Measurements from ENCODE around the gene ZNF385B. TPM values are rescaled to one million over a fixed set of nuclear protein-coding genes. Genes with fewer than 3 reads are reported as not detected.
A peak's percentile ranks its signal among the peaks of the same experiment; 100 is the strongest.

The ZNF385B gene
- total and polyA plus RNA-seq, 4 donors, result 13.5 to 70.8 (median 45.2) TPM

- no peak for ATAC-seq (ENCODE audit: insufficient read depth, low FRiP score)
- no peaks in the 10 kb centered on the region for H3K9me3 ChIP-seq (ENCODE audit: control insufficient read depth in 4 of 4, insufficient read depth in 3 of 4, low read length in 3 of 4)
- no peaks in the 10 kb centered on the region for H3K27me3 ChIP-seq (ENCODE audit: control insufficient read depth in 3 of 3, insufficient read depth in 3 of 3, low read length in 2 of 3)
- no peak overlapping the region for H3K9ac ChIP-seq (ENCODE audit: insufficient read depth in 1 of 2, low read length in 2 of 2)
- H3K4me3 ChIP-seq, result no peak overlapping the region
- H3K4me1 ChIP-seq (ENCODE audit: control insufficient read depth in 5 of 5, insufficient read depth in 5 of 5, low read length in 5 of 5), result peaks cover 0 to 2% (median 0%) of the 10 kb centered on the region in 5 donors
- no peak for TF ChIP-seq CTCF (IDR thresholded peaks at IDR 0.05; ENCODE audit: control extremely low read depth, extremely low read depth)
- no peak overlapping the region for H3K27ac ChIP-seq (ENCODE audit: low read depth in 1 of 2, low read length in 1 of 2)
- DNase-seq, result no peak
- H3K36me3 ChIP-seq (ENCODE audit: control insufficient read depth in 4 of 4, insufficient read depth in 4 of 4, low read length in 4 of 4), result no peaks in the 10 kb centered on the region
- 53 to 57% methylated on average over 1 of the region's 1 CpG for WGBS, 2 donors
These were observed 166.4 kb downstream of the ZNF385B start for GRCh38 chr2:179694963-179695362.

GRCh38 chr2:179692610-179693009, 168.8 kb downstream of the ZNF385B start:
- Histone ChIP-seq H3K9ac (ENCODE audit: insufficient read depth in 1 of 2, low read length in 2 of 2) (no peak overlapping the region), H3K27ac (ENCODE audit: low read depth in 1 of 2, low read length in 1 of 2) (no peak overlapping the region), H3K4me3 (no peak overlapping the region), H3K27me3 (ENCODE audit: control insufficient read depth in 3 of 3, insufficient read depth in 3 of 3, low read length in 2 of 3) (no peaks in the 10 kb centered on the region), H3K9me3 (ENCODE audit: control insufficient read depth in 4 of 4, insufficient read depth in 3 of 4, low read length in 3 of 4) (no peaks in the 10 kb centered on the region), H3K36me3 (ENCODE audit: control insufficient read depth in 4 of 4, insufficient read depth in 4 of 4, low read length in 4 of 4) (no peaks in the 10 kb centered on the region), H3K4me1 (ENCODE audit: control insufficient read depth in 5 of 5, insufficient read depth in 5 of 5, low read length in 5 of 5) (peaks cover 0 to 2% (median 0%) of the 10 kb centered on the region in 5 donors)
- DNase-seq, result no peak
- WGBS, 2 donors, result 56 to 87% methylated on average over 1 of the region's 1 CpG
- TF ChIP-seq CTCF (IDR thresholded peaks at IDR 0.05; ENCODE audit: control extremely low read depth, extremely low read depth), result no peak
- ATAC-seq (ENCODE audit: insufficient read depth, low FRiP score), result peak; percentile 38

GRCh38 chr2:179692043-179692442, 169.4 kb downstream of the ZNF385B start:
- no peak for TF ChIP-seq CTCF (IDR thresholded peaks at IDR 0.05; ENCODE audit: control extremely low read depth, extremely low read depth)
- Histone ChIP-seq H3K4me3 (no peak overlapping the region), H3K9ac (ENCODE audit: insufficient read depth in 1 of 2, low read length in 2 of 2) (no peak overlapping the region), H3K9me3 (ENCODE audit: control insufficient read depth in 4 of 4, insufficient read depth in 3 of 4, low read length in 3 of 4) (no peaks in the 10 kb centered on the region), H3K4me1 (ENCODE audit: control insufficient read depth in 5 of 5, insufficient read depth in 5 of 5, low read length in 5 of 5) (peaks cover 0 to 2% (median 0%) of the 10 kb centered on the region in 5 donors), H3K27ac (ENCODE audit: low read depth in 1 of 2, low read length in 1 of 2) (no peak overlapping the region), H3K27me3 (ENCODE audit: control insufficient read depth in 3 of 3, insufficient read depth in 3 of 3, low read length in 2 of 3) (no peaks in the 10 kb centered on the region), H3K36me3 (ENCODE audit: control insufficient read depth in 4 of 4, insufficient read depth in 4 of 4, low read length in 4 of 4) (no peaks in the 10 kb centered on the region)
- WGBS, 2 donors, result 58 to 64% methylated on average over 1 of the region's 1 CpG
- DNase-seq (no peak), ATAC-seq (ENCODE audit: insufficient read depth, low FRiP score) (no peak)

GRCh38 chr2:179691235-179691634, 170.2 kb downstream of the ZNF385B start:
- Histone ChIP-seq H3K4me3 (no peak overlapping the region), H3K27ac (ENCODE audit: low read depth in 1 of 2, low read length in 1 of 2) (no peak overlapping the region), H3K27me3 (ENCODE audit: control insufficient read depth in 3 of 3, insufficient read depth in 3 of 3, low read length in 2 of 3) (no peaks in the 10 kb centered on the region), H3K4me1 (ENCODE audit: control insufficient read depth in 5 of 5, insufficient read depth in 5 of 5, low read length in 5 of 5) (peaks cover 0 to 2% (median 0%) of the 10 kb centered on the region in 5 donors), H3K9me3 (ENCODE audit: control insufficient read depth in 4 of 4, insufficient read depth in 3 of 4, low read length in 3 of 4) (no peaks in the 10 kb centered on the region), H3K36me3 (ENCODE audit: control insufficient read depth in 4 of 4, insufficient read depth in 4 of 4, low read length in 4 of 4) (no peaks in the 10 kb centered on the region), H3K9ac (ENCODE audit: insufficient read depth in 1 of 2, low read length in 2 of 2) (no peak overlapping the region)
- no peak for TF ChIP-seq CTCF (IDR thresholded peaks at IDR 0.05; ENCODE audit: control extremely low read depth, extremely low read depth)
- no peak for DNase-seq
- 74 to 77% methylated on average over 3 of the region's 3 CpGs for WGBS, 2 donors
- no peak for ATAC-seq (ENCODE audit: insufficient read depth, low FRiP score)

All from lung (tissue), 12 donors.